PC-9 (cell line): ENCODE results near the gene ENO2. TPM values are rescaled to one million over a fixed set of nuclear protein-coding genes. Genes with fewer than 3 reads are reported as not detected.

Experiments
- BruUV-seq: library from RNA; stranded (reverse); fragments of 400-500 nt; replicated peaks from 2 replicates; lab custom pipeline; 2021; lab: Mats Ljungman, UMichigan
- CTCF ChIA-PET: fragments of 300-600 bp; sonication (Branson Sonifier 250); formaldehyde crosslinking; loops from one replicate; lab custom pipeline; 2022; ENCODE audit warnings: antibody characterized with exemption; lab: Charles Lee
- POLR2A ChIA-PET: fragments of 300-600 bp; sonication (Branson Sonifier 250); formaldehyde crosslinking; loops from one replicate; lab custom pipeline; 2022; ENCODE audit warnings: antibody characterized with exemption; ENCODE audit not compliant: unreplicated experiment; lab: Charles Lee
- DNase-seq, 2 experiments: peaks; one replicate each; pipeline versions ENCODE4 v3.0.0 to v3.0.0-alpha.2; 2015 to 2022; ENCODE audit warnings: mixed read lengths in 1 of 2
- H2AFZ ChIP-seq: fragments of 200-600 bp; sonication (generic); 2 replicates; pipeline ENCODE4 v1.8.1; 2017; ENCODE audit warnings: antibody characterized with exemption
- H3F3A ChIP-seq: fragments of 200-600 bp; sonication (generic); 2 replicates; pipeline ENCODE4 v1.8.1; 2017; ENCODE audit warnings: antibody characterized with exemption, mild to moderate bottlenecking, low read depth; ENCODE audit not compliant: insufficient read depth
- H3K27ac ChIP-seq: fragments of 200-600 bp; sonication (generic); 2 replicates; pipeline ENCODE4 v1.6.1; 2016; ENCODE audit warnings: mixed run types
- H3K27me3 ChIP-seq: fragments of 200-600 bp; sonication (generic); 2 replicates; pipeline ENCODE4 v1.6.1; 2016; ENCODE audit warnings: low read depth, mixed run types; ENCODE audit not compliant: insufficient read depth
- H3K36me3 ChIP-seq: fragments of 200-600 bp; sonication (generic); 2 replicates; pipeline ENCODE4 v1.6.1; 2016; ENCODE audit warnings: low read depth, mixed run types
- H3K4me1 ChIP-seq: fragments of 200-600 bp; sonication (generic); replicated peaks from 2 replicates; pipeline ENCODE4 v1.6.1; 2016; ENCODE audit warnings: mixed run types; ENCODE audit not compliant: insufficient read depth
- H3K4me2 ChIP-seq: fragments of 200-600 bp; sonication (generic); 2 replicates; pipeline ENCODE4 v1.6.1; 2017; ENCODE audit warnings: mixed run types
- H3K4me3 ChIP-seq: fragments of 200-600 bp; sonication (generic); 2 replicates; pipeline ENCODE4 v1.6.1; 2016; ENCODE audit warnings: mixed run types
- H3K79me2 ChIP-seq: fragments of 200-600 bp; sonication (generic); 2 replicates; pipeline ENCODE4 v1.6.1; 2017; ENCODE audit warnings: low read depth, mixed run types
- H3K9me2 ChIP-seq: fragments of 200-600 bp; sonication (generic); 2 replicates; pipeline ENCODE4 v1.8.1; 2017; ENCODE audit warnings: mild to moderate bottlenecking; ENCODE audit not compliant: insufficient read depth
- H3K9me3 ChIP-seq: fragments of 200-600 bp; sonication (generic); 2 replicates; pipeline ENCODE4 v1.8.1; 2016; ENCODE audit warnings: low read depth; ENCODE audit not compliant: insufficient read depth
- H4K20me1 ChIP-seq: fragments of 200-600 bp; sonication (generic); 2 replicates; pipeline ENCODE4 v1.8.1; 2017; ENCODE audit not compliant: insufficient read depth
- EZH2 ChIP-seq: fragments of 200-600 bp; sonication (generic); IDR thresholded peaks from 2 replicates; pipeline ENCODE4 v1.8.0; 2017; ENCODE audit warnings: antibody characterized with exemption, low read depth
- intact Hi-C: fragments of 100-400 bp; cut with micrococcal nuclease; formaldehyde crosslinking; loops from one replicate; pipeline ENCODE4 v1.10.0; 2022; ENCODE audit not compliant: unreplicated experiment
- total RNA-seq: library from RNA; stranded (reverse); gene quantifications from 2 replicates; pipeline ENCODE4 v1.2.3, GENCODE V29; 2021
- TF ChIP-seq, protein P1 (sequence below): fragments of 200-600 bp; sonication (generic); conservative IDR thresholded peaks from 2 replicates; pipeline ENCODE4 v1.6.1; 2017; ENCODE audit warnings: mixed run types, antibody characterized with exemption, mild to moderate bottlenecking, moderate library complexity

Gene ENO2
- total RNA-seq, 1 experiment from 2014 or later: 38.8 TPM

DNA sequence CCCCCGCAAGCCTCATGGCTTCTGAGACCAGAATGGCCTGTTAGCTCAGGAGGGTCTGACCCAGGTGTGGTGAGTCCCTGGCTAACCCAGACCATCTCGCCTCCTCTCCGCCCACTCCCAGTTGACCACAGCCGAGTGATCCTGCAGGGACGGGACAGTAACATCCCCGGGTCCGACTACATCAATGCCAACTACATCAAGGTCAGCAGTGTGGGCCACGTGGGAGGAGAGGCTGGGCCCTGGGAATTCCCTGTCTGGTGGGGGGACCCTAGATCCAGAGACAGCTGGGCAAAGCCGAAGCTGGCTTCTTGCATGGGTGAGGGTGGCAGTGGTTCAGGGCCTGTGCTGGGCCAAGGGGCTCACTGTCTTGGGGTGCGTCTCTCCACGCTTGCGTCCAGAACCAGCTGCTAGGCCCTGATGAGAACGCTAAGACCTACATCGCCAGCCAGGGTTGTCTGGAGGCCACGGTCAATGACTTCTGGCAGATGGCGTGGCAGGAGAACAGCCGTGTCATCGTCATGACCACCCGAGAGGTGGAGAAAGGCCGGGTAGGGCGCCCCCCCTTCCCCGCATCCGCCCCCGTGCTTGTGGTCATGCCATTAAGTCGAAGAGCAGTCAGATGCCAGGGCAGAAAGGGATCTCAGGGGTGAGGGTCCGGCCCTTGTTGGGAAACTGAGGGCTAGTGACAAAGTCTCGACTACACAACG lies 41.8 kb downstream of the ENO2 start:
- no peaks in the 10 kb centered on the region for H4K20me1 ChIP-seq
- no peaks in the 10 kb centered on the region for H3K36me3 ChIP-seq
- H3K27me3 ChIP-seq: no peaks in the 10 kb centered on the region
- H3K9me3 ChIP-seq: no peaks in the 10 kb centered on the region
- ChIA-PET CTCF (no interaction called here), POLR2A (no interaction called here)
- no peak overlapping the region for H3K4me3 ChIP-seq
- no peak overlapping the region for H3K4me2 ChIP-seq
- intact Hi-C loops: no loop called here
- no peak for TF ChIP-seq EZH2
- TF ChIP-seq, protein P1, sequence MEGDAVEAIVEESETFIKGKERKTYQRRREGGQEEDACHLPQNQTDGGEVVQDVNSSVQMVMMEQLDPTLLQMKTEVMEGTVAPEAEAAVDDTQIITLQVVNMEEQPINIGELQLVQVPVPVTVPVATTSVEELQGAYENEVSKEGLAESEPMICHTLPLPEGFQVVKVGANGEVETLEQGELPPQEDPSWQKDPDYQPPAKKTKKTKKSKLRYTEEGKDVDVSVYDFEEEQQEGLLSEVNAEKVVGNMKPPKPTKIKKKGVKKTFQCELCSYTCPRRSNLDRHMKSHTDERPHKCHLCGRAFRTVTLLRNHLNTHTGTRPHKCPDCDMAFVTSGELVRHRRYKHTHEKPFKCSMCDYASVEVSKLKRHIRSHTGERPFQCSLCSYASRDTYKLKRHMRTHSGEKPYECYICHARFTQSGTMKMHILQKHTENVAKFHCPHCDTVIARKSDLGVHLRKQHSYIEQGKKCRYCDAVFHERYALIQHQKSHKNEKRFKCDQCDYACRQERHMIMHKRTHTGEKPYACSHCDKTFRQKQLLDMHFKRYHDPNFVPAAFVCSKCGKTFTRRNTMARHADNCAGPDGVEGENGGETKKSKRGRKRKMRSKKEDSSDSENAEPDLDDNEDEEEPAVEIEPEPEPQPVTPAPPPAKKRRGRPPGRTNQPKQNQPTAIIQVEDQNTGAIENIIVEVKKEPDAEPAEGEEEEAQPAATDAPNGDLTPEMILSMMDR: no peak
- no TSS peak for BruUV-seq
- peaks cover 14% of the 10 kb centered on the region for H3K4me1 ChIP-seq
- H3K27ac ChIP-seq: no peak overlapping the region
- H2AFZ ChIP-seq: no peak overlapping the region
- no peak for DNase-seq
- no peaks in the 10 kb centered on the region for H3K79me2 ChIP-seq
- no peaks in the 10 kb centered on the region for H3K9me2 ChIP-seq
- H3F3A ChIP-seq: peaks cover 11% of the 10 kb centered on the region; the same call in 1 of the 2 replicates

DNA sequence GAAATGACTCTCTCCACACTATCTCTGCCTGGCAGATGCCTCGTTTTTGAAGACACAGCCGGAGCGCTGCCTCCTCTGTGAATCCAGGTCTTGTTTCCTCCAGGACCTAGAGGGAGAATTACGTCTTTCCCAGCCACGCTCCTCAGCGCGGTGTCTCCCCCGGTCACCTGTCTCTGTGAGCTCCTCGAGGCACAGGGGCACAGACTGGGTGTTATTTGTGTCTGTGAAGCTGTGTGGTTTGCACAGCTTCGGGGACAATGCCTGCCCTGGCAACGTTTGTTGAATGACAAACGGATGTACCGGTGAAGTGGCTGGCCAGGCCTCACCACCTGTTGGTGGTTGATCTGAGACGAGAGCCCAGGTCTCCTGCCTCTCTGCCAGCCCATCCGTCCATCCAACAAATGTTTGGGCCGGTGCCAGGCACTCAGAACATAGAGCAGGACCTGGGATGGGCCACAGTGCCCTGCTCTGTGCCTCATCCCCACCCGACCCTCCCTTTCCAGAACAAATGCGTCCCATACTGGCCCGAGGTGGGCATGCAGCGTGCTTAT lies 42.8 kb downstream of the ENO2 start:
- DNase-seq: no peak
- ChIA-PET CTCF (no interaction called here), POLR2A (interaction anchor here (0.6 kb wide), 1 partner anchor 537 kb away, joined by 10 read pairs; no protein-coding TSS in a partner anchor)
- no peak overlapping the region for H3K4me2 ChIP-seq
- H3K4me1 ChIP-seq: peaks cover 24% of the 10 kb centered on the region
- no peak overlapping the region for H3K4me3 ChIP-seq
- BruUV-seq: no TSS peak
- intact Hi-C loops: no loop called here
- H4K20me1 ChIP-seq: no peaks in the 10 kb centered on the region
- H3K36me3 ChIP-seq: no peaks in the 10 kb centered on the region
- H3K9me3 ChIP-seq: no peaks in the 10 kb centered on the region
- TF ChIP-seq, protein P1: no peak
- no peak for TF ChIP-seq EZH2
- H2AFZ ChIP-seq: no peak overlapping the region
- H3K27ac ChIP-seq: no peak overlapping the region
- no peaks in the 10 kb centered on the region for H3K9me2 ChIP-seq
- no peaks in the 10 kb centered on the region for H3K27me3 ChIP-seq
- no peaks in the 10 kb centered on the region for H3K79me2 ChIP-seq
- H3F3A ChIP-seq: peaks cover 21% of the 10 kb centered on the region

DNA sequence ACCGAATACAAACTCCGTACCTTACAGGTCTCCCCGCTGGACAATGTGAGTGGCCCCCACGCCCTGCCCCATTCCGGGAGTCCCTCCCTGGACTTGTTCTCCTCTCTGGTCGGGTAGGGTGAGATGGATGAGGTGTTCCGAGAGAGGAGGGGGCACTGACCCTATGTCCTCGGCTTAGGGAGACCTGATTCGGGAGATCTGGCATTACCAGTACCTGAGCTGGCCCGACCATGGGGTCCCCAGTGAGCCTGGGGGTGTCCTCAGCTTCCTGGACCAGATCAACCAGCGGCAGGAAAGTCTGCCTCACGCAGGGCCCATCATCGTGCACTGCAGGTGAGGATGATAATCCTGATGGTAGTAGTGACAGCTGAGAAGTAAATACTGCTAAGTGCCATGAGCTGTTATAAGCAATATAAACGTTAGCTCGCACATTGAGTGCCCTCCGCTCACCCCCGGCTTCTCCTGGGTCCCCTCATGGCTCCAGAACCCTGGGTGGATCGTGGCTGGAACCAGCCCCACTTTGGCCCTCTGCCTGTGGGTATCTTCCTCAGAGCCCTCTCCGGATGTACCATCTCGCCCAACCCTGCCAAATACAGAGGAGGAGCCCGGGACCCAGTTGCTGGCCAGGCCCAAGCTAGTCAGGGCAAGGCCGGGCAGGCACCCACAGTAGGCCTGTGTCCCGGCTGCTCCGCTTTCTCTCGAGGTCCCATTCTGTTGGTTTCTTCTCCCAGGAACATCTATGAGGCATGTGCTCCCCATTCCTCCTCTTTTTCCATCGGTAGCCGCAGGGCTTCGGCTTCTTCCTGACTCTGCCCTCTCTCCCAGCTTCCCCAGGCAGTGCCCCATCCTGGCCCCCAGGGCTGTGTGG lies 43.6 kb downstream of the ENO2 start:
- Histone ChIP-seq H3K27ac (no peak overlapping the region), H2AFZ (no peak overlapping the region), H3K9me3 (no peaks in the 10 kb centered on the region), H3K9me2 (no peaks in the 10 kb centered on the region), H3K4me2 (no peak overlapping the region), H3K79me2 (no peaks in the 10 kb centered on the region), H3K4me3 (no peak overlapping the region), H3K4me1 (peaks cover 29% of the 10 kb centered on the region), H3F3A (peaks cover 28% of the 10 kb centered on the region), H4K20me1 (no peaks in the 10 kb centered on the region), H3K27me3 (no peaks in the 10 kb centered on the region), H3K36me3 (no peaks in the 10 kb centered on the region)
- BruUV-seq: no TSS peak
- POLR2A ChIA-PET: interaction anchor here (0.6 to 0.7 kb wide), 2 partner anchors 85 to 538 kb away, joined by 3 to 10 read pairs; no protein-coding TSS in a partner anchor
- intact Hi-C loops: no loop called here
- CTCF ChIA-PET: no interaction called here
- TF ChIP-seq EZH2: no peak
- TF ChIP-seq, protein P1: no peak
- DNase-seq: no peak
